Breast epithelium (tissue), 3 donors: ENCODE measurements around the gene LRRC45.
A peak's percentile ranks its signal among the peaks of the same experiment; 100 is the strongest.

Source experiments
- POLR2A ChIP-seq: fragments of 450-650 bp; IDR thresholded peaks from one replicate; pipeline ENCODE4 v1.6.1; 2016; ENCODE audit warnings: antibody characterized with exemption, mild to moderate bottlenecking, moderate library complexity
- POLR2AphosphoS5 ChIP-seq, 3 donors: sonication (generic); formaldehyde crosslinking; IDR thresholded peaks; one replicate each; pipeline ENCODE4 v1.6.1; 2017; ENCODE audit warnings: antibody characterized with exemption in 3 of 3
- TF ChIP-seq, protein P1 (sequence below), 3 donors: fragments of 450-650 bp; IDR thresholded peaks; one replicate each; pipeline ENCODE4 v1.5.1; 2016 to 2017; ENCODE audit warnings: antibody characterized with exemption in 3 of 3, mild to moderate bottlenecking in 3 of 3, moderate library complexity in 3 of 3

DNA sequence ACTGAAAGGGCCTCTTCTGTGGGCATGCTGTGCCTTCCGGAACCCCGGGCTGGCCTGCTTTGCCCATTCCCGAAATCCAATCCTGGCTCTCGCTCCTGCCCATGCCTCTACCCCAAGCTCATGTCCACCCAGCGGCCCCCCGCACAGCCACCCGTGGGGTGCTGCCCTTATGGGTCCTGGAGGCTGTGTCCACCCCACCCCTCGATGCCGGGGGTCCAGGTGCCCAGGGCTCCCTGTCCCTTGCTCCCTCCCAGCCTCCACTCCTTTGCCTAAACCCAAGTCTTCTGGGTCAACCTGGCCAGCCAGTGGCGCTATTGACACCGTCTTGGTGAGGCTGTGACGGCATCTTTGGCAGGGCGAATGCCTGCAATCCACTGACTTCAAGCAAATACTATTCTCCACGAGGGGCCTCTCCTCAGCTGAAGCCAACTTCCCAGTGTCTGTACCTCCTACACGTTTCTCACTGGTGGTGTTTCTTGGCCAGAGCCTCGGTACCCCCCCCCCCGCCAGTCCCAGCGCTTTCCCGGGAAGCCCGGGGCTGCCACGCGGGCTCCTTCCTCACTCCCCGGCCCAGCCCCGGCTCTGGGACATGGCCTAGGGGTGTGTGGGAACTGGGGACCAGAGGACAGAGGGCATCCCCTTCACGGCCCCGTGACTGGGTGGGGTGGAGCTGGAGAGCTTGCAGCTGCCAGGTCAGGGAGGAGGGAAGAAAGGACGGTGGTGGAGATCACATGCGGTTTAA lies 54.7 kb downstream of the LRRC45 start:
- TF ChIP-seq POLR2A = no peak
- TF ChIP-seq, protein P1, sequence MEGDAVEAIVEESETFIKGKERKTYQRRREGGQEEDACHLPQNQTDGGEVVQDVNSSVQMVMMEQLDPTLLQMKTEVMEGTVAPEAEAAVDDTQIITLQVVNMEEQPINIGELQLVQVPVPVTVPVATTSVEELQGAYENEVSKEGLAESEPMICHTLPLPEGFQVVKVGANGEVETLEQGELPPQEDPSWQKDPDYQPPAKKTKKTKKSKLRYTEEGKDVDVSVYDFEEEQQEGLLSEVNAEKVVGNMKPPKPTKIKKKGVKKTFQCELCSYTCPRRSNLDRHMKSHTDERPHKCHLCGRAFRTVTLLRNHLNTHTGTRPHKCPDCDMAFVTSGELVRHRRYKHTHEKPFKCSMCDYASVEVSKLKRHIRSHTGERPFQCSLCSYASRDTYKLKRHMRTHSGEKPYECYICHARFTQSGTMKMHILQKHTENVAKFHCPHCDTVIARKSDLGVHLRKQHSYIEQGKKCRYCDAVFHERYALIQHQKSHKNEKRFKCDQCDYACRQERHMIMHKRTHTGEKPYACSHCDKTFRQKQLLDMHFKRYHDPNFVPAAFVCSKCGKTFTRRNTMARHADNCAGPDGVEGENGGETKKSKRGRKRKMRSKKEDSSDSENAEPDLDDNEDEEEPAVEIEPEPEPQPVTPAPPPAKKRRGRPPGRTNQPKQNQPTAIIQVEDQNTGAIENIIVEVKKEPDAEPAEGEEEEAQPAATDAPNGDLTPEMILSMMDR (IDR thresholded peaks at IDR 0.05) = no peak
- TF ChIP-seq POLR2AphosphoS5 (IDR thresholded peaks at IDR 0.05) = peak in 2 of 3 donors; percentile 35 to 53
